ENCODE results near the gene TMF1. TPM values are rescaled to one million over a fixed set of nuclear protein-coding genes. Genes with fewer than 3 reads are reported as not detected.

Gene TMF1
- total and polyA plus RNA-seq, 2 of the 8 experiments (the other 6 are each of a cell fraction or from before 2014, with no cell fraction given): 1.4 to 18.3 TPM

GRCh38 chr3:69032737-69033136, 19.4 kb downstream of the TMF1 start (continued):
- TF ChIP-seq BRCA1 (IDR thresholded peaks at IDR 0.05; ENCODE audit: low read depth, low read length) (no peak), CHD7 (IDR thresholded peaks at IDR 0.05; ENCODE audit: insufficient replicate concordance, low read length) (no peak), RBBP5 (IDR thresholded peaks at IDR 0.05; ENCODE audit: borderline replicate concordance, low read depth, low read length) (no peak), TBP (IDR thresholded peaks at IDR 0.05; ENCODE audit: low read depth, low read length) (no peak)

Measured in H1 (cell line).